GM12892 (cell line): ENCODE results near the gene C19orf81.

Experiments
- POLR2A ChIP-seq: IDR thresholded peaks from 2 replicates; pipeline ENCODE4 v1.6.1; 2011; ENCODE audit warnings: low read depth, low read length, control low read depth
- POLR2AphosphoS5 ChIP-seq: IDR thresholded peaks from 2 replicates; pipeline ENCODE4 v1.6.1; 2011; ENCODE audit warnings: low read depth, low read length, control low read depth

- TF ChIP-seq POLR2A (no peak), POLR2AphosphoS5 (no peak)
These were observed 3.5 kb downstream of the C19orf81 start for GRCh38 chr19:50652722-50653121.
